Mucosa of descending colon (tissue), 3 donors: ENCODE data around the gene CD248. TPM values are rescaled to one million over a fixed set of nuclear protein-coding genes. Genes with fewer than 3 reads are reported as not detected.

Source experiments
- ATAC-seq: fragments of 200-7000 bp; cut with Tn5 transposase; one replicate; pipeline ENCODE4 v1.9.1; 2020; ENCODE audit warnings: mild to moderate bottlenecking, moderate library complexity
- DNase-seq, 3 donors: peaks; one replicate each; pipeline ENCODE4 v3.0.0-alpha.2; 2020
- H3K36me3 ChIP-seq: fragments of 200-600 bp; one replicate; pipeline ENCODE4 v1.8.0; 2021; ENCODE audit warnings: low read depth, mild to moderate bottlenecking
- H3K4me1 ChIP-seq: fragments of 200-600 bp; one replicate; pipeline ENCODE4 v1.8.0; 2021; ENCODE audit warnings: low read depth, mild to moderate bottlenecking
- H3K4me3 ChIP-seq: fragments of 200-600 bp; one replicate; pipeline ENCODE4 v1.8.0; 2021; ENCODE audit warnings: mild to moderate bottlenecking
- H3K9me3 ChIP-seq: fragments of 200-600 bp; one replicate; pipeline ENCODE4 v1.8.0; 2021; ENCODE audit warnings: mild to moderate bottlenecking
- CTCF ChIP-seq: fragments of 200-600 bp; IDR thresholded peaks from one replicate; pipeline ENCODE4 v1.8.0; 2022; ENCODE audit warnings: antibody characterized with exemption, mild to moderate bottlenecking
- intact Hi-C, 2 donors: fragments of 100-400 bp; cut with DNase I in 1 of 2; cut with micrococcal nuclease in 1 of 2; formaldehyde crosslinking; loops; one replicate each; pipeline versions ENCODE4 v1.11.0 to v1.11.1; 2022; cut with DNase I, micrococcal nuclease
- total RNA-seq, 3 donors: library from RNA; stranded (reverse); fragmentation: NEBNext Ultra II Directional in 2 of 3; extraction: Animal tissue kit (Norgen Biotek cat#: 25700) in 2 of 3; gene quantifications; one replicate each; pipeline versions ENCODE4 v1.2.1 to v1.2.4, GENCODE V29; 2021 to 2023
- donor health status: DM: no; HTN: no; CAD: no; lungs with moderate emphysema.
- donor health status: DM: no; HTN: no; CAD: no.
- donor health status: DM: no; HTN: yes; CAD: no.

CD248 gene
- total RNA-seq, 3 donors from 2014 or later, result 4.5 to 37.7 (median 28.5) TPM

GRCh38 chr11:66291706-66292542, 24.9 kb downstream of the CD248 start, which contains the start of gene TMEM151A:
TSS of gene TMEM151A (plus strand) at chr11:66291894. CDS start at chr11:66292014, 120 bp downstream.
- no peak within 1 kb of the TSS for H3K4me3 ChIP-seq
- ATAC-seq, result no peak
- no peaks in the 10 kb centered on the region for H3K36me3 ChIP-seq
- intact Hi-C loops, result no loop called here
- DNase-seq, result peak in 1 of 3 donors; percentile 57
- no peaks in the 10 kb centered on the region for H3K9me3 ChIP-seq
- peaks cover 31% of the 10 kb centered on the region for H3K4me1 ChIP-seq
- TF ChIP-seq CTCF, result no peak

- Histone ChIP-seq H3K36me3 (no peaks in the 10 kb centered on the region), H3K9me3 (no peaks in the 10 kb centered on the region), H3K4me3 (no peak overlapping the region), H3K4me1 (peaks cover 31% of the 10 kb centered on the region)
- ATAC-seq, result no peak
- intact Hi-C loops, result no loop called here
- TF ChIP-seq CTCF, result no peak
- DNase-seq, result peak in 1 of 3 donors; percentile 45
These were observed 25.5 kb downstream of the CD248 start for GRCh38 chr11:66291303-66291705.

- no peaks in the 10 kb centered on the region for H3K9me3 ChIP-seq
- peaks cover 31% of the 10 kb centered on the region for H3K4me1 ChIP-seq
- H3K4me3 ChIP-seq, result no peak overlapping the region
- intact Hi-C loops, result no loop called here
- no peak for TF ChIP-seq CTCF
- no peaks in the 10 kb centered on the region for H3K36me3 ChIP-seq
- ATAC-seq (no peak), DNase-seq (peak in 1 of 3 donors; percentile 26)
These were observed 26.6 kb downstream of the CD248 start for GRCh38 chr11:66290330-66290621.

GRCh38 chr11:66289548-66290329, 27.1 kb downstream of the CD248 start:
- H3K4me1 ChIP-seq, result peaks cover 31% of the 10 kb centered on the region
- peak overlapping the region; percentile 86 for H3K4me3 ChIP-seq
- DNase-seq (peak in 2 of 3 donors; percentile 81 to 86), ATAC-seq (peak; percentile 54)
- TF ChIP-seq CTCF, result no peak
- intact Hi-C loops, result no loop called here
- H3K9me3 ChIP-seq, result no peaks in the 10 kb centered on the region
- H3K36me3 ChIP-seq, result no peaks in the 10 kb centered on the region

- intact Hi-C loops, result no loop called here
- peak; percentile 94 for ATAC-seq
- peaks cover 31% of the 10 kb centered on the region for H3K4me1 ChIP-seq
- H3K4me3 ChIP-seq, result peak within 1 kb of the TSS; percentile 86
- DNase-seq, result peak; percentile 97 to 99 (median 98)
- no peaks in the 10 kb centered on the region for H3K9me3 ChIP-seq
- no peaks in the 10 kb centered on the region for H3K36me3 ChIP-seq
- no peak for TF ChIP-seq CTCF
These were observed 27.9 kb downstream of the CD248 start, which contains the start of gene YIF1A for GRCh38 chr11:66288671-66289547. TSS of gene YIF1A (minus strand) at chr11:66289143. CDS start at chr11:66288985, 158 bp downstream.
